Hepatocyte (in vitro differentiated cells): Measurements from ENCODE around the gene STK10.

Experiments
- CTCF ChIP-seq: fragments of 200-600 bp; sonication (generic); IDR thresholded peaks from 2 replicates; pipeline ENCODE4 v1.5.1; 2016; ENCODE audit warnings: antibody characterized with exemption, mild to moderate bottlenecking; ENCODE audit not compliant: poor library complexity
- EZH2 ChIP-seq: fragments of 200-600 bp; sonication (generic); IDR thresholded peaks from 2 replicates; pipeline ENCODE4 v1.6.1; 2016; ENCODE audit warnings: antibody characterized with exemption, mild to moderate bottlenecking, borderline replicate concordance

GRCh38 chr5:172077664-172078425 lies 110.2 kb downstream of the STK10 start:
- no peak for TF ChIP-seq CTCF
- no peak for TF ChIP-seq EZH2
